ENCODE results near the gene ZMYM1. TPM values are rescaled to one million over a fixed set of nuclear protein-coding genes. Genes with fewer than 3 reads are reported as not detected.

ZMYM1 gene
- total and polyA plus RNA-seq, 2 experiments from 2014 or later: 37.4 to 51.0 TPM

DNA sequence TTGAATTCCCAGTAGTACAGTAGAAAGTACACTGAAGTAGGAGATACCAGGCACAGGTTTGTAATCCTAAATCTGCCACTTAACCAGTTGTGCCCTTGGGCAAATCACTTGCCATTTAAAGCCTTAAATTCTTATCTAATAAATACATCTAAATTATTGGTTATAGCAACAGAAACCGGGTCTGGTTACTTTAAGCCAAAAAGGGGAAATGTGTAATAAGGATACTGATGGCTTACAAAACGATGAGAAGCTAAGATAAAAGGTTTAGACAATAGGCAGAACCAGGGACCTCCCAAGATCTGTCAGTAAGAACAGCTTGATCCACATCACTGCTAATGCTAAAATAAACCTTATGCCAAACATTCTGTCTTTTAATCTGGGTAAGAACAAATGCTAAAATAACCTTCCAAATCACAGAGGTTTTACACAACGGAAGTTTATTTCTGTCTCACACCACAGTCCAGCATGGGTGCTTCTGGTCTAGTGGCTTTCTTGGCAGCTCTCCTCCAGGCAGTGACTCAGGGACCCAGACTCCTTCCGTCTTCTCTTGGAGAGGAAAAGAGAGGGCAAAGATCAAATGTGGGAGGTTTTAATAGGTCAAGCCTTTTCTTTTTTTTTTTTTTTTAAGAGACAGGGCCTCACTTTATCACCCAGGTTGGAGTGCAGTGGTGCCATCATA, 16.5 kb upstream of the ZMYM1 start:
- Histone ChIP-seq H3K27me3 (ENCODE audit: insufficient read depth) (no peaks in the 10 kb centered on the region), H3K27ac (ENCODE audit: low read depth) (no peak overlapping the region), H3K9me2 (ENCODE audit: insufficient read depth) (0 out of 2 replicates have a peak, but pooled peaks cover 2% of the 10 kb centered on the region), H2AFZ (no peak overlapping the region), H3K4me3 (no peak overlapping the region), H4K20me1 (replicated peaks; ENCODE audit: insufficient read depth) (no peaks in the 10 kb centered on the region), H3F3A (replicated peaks; ENCODE audit: low read depth) (no peaks in the 10 kb centered on the region), H3K36me3 (ENCODE audit: insufficient read depth) (no peaks in the 10 kb centered on the region; the same call in 1 of the 2 replicates), H3K4me2 (no peak overlapping the region), H3K79me2 (replicated peaks; ENCODE audit: insufficient read depth) (no peaks in the 10 kb centered on the region), H3K4me1 (ENCODE audit: insufficient read depth) (no peaks in the 10 kb centered on the region)
- Mint-ChIP-seq H3K36me3 (ENCODE audit: low read depth) (peaks cover 8% of the 10 kb centered on the region; the same call in 1 of the 3 replicates), H3K4me1 (no peaks in the 10 kb centered on the region), H3K9me3 (peaks cover 17% of the 10 kb centered on the region), H3K27ac (no peak overlapping the region), H3K4me3 (no peak overlapping the region), H3K27me3 (ENCODE audit: insufficient read depth, low read depth, poor library complexity) (peaks cover 9% of the 10 kb centered on the region)
- TF ChIP-seq, protein P1, sequence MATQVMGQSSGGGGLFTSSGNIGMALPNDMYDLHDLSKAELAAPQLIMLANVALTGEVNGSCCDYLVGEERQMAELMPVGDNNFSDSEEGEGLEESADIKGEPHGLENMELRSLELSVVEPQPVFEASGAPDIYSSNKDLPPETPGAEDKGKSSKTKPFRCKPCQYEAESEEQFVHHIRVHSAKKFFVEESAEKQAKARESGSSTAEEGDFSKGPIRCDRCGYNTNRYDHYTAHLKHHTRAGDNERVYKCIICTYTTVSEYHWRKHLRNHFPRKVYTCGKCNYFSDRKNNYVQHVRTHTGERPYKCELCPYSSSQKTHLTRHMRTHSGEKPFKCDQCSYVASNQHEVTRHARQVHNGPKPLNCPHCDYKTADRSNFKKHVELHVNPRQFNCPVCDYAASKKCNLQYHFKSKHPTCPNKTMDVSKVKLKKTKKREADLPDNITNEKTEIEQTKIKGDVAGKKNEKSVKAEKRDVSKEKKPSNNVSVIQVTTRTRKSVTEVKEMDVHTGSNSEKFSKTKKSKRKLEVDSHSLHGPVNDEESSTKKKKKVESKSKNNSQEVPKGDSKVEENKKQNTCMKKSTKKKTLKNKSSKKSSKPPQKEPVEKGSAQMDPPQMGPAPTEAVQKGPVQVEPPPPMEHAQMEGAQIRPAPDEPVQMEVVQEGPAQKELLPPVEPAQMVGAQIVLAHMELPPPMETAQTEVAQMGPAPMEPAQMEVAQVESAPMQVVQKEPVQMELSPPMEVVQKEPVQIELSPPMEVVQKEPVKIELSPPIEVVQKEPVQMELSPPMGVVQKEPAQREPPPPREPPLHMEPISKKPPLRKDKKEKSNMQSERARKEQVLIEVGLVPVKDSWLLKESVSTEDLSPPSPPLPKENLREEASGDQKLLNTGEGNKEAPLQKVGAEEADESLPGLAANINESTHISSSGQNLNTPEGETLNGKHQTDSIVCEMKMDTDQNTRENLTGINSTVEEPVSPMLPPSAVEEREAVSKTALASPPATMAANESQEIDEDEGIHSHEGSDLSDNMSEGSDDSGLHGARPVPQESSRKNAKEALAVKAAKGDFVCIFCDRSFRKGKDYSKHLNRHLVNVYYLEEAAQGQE (IDR thresholded peaks at IDR 0.05; ENCODE audit: unreplicated experiment): no peak
- TF ChIP-seq NANOG (IDR thresholded peaks at IDR 0.05; ENCODE audit: borderline replicate concordance) (no peak), EZH2phosphoT487 (IDR thresholded peaks at IDR 0.05; ENCODE audit: unreplicated experiment) (no peak), ZNF114 (CRISPR knock-in tag; IDR thresholded peaks at IDR 0.05) (no peak), ZNF331 (CRISPR knock-in tag; IDR thresholded peaks at IDR 0.05; ENCODE audit: low read depth) (no peak), CREB1 (CRISPR knock-in tag; IDR thresholded peaks at IDR 0.05; ENCODE audit: low read depth) (no peak), EZH2 (IDR thresholded peaks at IDR 0.05; ENCODE audit: low read depth, unreplicated experiment) (no peak), JUNB (IDR thresholded peaks at IDR 0.05; ENCODE audit: unreplicated experiment) (no peak), POLR2AphosphoS5 (IDR thresholded peaks at IDR 0.05; ENCODE audit: low read depth) (no peak)
- TF ChIP-seq, protein P2, sequence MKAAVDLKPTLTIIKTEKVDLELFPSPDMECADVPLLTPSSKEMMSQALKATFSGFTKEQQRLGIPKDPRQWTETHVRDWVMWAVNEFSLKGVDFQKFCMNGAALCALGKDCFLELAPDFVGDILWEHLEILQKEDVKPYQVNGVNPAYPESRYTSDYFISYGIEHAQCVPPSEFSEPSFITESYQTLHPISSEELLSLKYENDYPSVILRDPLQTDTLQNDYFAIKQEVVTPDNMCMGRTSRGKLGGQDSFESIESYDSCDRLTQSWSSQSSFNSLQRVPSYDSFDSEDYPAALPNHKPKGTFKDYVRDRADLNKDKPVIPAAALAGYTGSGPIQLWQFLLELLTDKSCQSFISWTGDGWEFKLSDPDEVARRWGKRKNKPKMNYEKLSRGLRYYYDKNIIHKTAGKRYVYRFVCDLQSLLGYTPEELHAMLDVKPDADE (IDR thresholded peaks at IDR 0.05): no peak
- TF ChIP-seq, protein P3, sequence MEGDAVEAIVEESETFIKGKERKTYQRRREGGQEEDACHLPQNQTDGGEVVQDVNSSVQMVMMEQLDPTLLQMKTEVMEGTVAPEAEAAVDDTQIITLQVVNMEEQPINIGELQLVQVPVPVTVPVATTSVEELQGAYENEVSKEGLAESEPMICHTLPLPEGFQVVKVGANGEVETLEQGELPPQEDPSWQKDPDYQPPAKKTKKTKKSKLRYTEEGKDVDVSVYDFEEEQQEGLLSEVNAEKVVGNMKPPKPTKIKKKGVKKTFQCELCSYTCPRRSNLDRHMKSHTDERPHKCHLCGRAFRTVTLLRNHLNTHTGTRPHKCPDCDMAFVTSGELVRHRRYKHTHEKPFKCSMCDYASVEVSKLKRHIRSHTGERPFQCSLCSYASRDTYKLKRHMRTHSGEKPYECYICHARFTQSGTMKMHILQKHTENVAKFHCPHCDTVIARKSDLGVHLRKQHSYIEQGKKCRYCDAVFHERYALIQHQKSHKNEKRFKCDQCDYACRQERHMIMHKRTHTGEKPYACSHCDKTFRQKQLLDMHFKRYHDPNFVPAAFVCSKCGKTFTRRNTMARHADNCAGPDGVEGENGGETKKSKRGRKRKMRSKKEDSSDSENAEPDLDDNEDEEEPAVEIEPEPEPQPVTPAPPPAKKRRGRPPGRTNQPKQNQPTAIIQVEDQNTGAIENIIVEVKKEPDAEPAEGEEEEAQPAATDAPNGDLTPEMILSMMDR (conservative IDR thresholded peaks at IDR 0.05; ENCODE audit: low read depth in 2 of 2): no peak
- TF ChIP-seq, protein P4, sequence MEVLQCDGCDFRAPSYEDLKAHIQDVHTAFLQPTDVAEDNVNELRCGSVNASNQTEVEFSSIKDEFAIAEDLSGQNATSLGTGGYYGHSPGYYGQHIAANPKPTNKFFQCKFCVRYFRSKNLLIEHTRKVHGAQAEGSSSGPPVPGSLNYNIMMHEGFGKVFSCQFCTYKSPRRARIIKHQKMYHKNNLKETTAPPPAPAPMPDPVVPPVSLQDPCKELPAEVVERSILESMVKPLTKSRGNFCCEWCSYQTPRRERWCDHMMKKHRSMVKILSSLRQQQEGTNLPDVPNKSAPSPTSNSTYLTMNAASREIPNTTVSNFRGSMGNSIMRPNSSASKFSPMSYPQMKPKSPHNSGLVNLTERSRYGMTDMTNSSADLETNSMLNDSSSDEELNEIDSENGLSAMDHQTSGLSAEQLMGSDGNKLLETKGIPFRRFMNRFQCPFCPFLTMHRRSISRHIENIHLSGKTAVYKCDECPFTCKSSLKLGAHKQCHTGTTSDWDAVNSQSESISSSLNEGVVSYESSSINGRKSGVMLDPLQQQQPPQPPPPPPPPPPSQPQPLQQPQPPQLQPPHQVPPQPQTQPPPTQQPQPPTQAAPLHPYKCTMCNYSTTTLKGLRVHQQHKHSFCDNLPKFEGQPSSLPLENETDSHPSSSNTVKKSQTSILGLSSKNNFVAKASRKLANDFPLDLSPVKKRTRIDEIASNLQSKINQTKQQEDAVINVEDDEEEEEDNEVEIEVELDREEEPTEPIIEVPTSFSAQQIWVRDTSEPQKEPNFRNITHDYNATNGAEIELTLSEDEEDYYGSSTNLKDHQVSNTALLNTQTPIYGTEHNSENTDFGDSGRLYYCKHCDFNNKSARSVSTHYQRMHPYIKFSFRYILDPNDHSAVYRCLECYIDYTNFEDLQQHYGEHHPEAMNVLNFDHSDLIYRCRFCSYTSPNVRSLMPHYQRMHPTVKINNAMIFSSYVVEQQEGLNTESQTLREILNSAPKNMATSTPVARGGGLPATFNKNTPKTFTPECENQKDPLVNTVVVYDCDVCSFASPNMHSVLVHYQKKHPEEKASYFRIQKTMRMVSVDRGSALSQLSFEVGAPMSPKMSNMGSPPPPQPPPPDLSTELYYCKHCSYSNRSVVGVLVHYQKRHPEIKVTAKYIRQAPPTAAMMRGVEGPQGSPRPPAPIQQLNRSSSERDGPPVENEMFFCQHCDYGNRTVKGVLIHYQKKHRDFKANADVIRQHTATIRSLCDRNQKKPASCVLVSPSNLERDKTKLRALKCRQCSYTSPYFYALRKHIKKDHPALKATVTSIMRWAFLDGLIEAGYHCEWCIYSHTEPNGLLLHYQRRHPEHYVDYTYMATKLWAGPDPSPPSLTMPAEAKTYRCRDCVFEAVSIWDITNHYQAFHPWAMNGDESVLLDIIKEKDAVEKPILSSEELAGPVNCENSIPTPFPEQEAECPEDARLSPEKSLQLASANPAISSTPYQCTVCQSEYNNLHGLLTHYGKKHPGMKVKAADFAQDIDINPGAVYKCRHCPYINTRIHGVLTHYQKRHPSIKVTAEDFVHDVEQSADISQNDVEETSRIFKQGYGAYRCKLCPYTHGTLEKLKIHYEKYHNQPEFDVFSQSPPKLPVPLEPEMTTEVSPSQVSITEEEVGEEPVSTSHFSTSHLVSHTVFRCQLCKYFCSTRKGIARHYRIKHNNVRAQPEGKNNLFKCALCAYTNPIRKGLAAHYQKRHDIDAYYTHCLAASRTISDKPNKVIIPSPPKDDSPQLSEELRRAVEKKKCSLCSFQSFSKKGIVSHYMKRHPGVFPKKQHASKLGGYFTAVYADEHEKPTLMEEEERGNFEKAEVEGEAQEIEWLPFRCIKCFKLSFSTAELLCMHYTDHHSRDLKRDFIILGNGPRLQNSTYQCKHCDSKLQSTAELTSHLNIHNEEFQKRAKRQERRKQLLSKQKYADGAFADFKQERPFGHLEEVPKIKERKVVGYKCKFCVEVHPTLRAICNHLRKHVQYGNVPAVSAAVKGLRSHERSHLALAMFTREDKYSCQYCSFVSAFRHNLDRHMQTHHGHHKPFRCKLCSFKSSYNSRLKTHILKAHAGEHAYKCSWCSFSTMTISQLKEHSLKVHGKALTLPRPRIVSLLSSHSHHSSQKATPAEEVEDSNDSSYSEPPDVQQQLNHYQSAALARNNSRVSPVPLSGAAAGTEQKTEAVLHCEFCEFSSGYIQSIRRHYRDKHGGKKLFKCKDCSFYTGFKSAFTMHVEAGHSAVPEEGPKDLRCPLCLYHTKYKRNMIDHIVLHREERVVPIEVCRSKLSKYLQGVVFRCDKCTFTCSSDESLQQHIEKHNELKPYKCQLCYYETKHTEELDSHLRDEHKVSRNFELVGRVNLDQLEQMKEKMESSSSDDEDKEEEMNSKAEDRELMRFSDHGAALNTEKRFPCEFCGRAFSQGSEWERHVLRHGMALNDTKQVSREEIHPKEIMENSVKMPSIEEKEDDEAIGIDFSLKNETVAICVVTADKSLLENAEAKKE (CRISPR knock-in tag; IDR thresholded peaks at IDR 0.05): no peak
- ATAC-seq: no peak
- no peak for DNase-seq (ENCODE audit: low spot score)
